DND-41 (cell line): ENCODE results near the gene PI4KA.
"Not testable (repeated sequence)": the region's sequence is repeated elsewhere in the genome, so short reads cannot be mapped to it uniquely, and the experiment has no call there.

Experiments used
- ATAC-seq: fragments of 200-7000 bp; cut with Tn5 transposase; 3 replicates; pipeline ENCODE4 v1.9.1; 2021; ENCODE audit warnings: low read depth; ENCODE audit not compliant: insufficient read depth
- DNase-seq: peaks from one replicate; pipeline ENCODE4 v3.0.0-alpha.2; 2020
- H2AFZ ChIP-seq: 2 replicates; pipeline ENCODE4 v1.6.0; 2012; ENCODE audit warnings: low read depth, low read length
- H3K27ac ChIP-seq: 2 replicates; pipeline ENCODE4 v1.5.1; 2012; ENCODE audit warnings: low read length, inconsistent platforms
- H3K27me3 ChIP-seq: fragments of 200-600 bp; sonication (generic); 2 replicates; pipeline ENCODE4 v1.6.0; 2012; ENCODE audit warnings: low read length, mild to moderate bottlenecking, inconsistent platforms; ENCODE audit not compliant: insufficient read depth, poor library complexity
- H3K36me3 ChIP-seq: 2 replicates; pipeline ENCODE4 v1.5.1; 2012; ENCODE audit warnings: low read length, inconsistent platforms; ENCODE audit not compliant: insufficient read depth
- H3K4me1 ChIP-seq: 2 replicates; pipeline ENCODE4 v1.5.1; 2012; ENCODE audit warnings: mild to moderate bottlenecking, low read length; ENCODE audit not compliant: insufficient read depth
- H3K4me2 ChIP-seq: 2 replicates; pipeline ENCODE4 v1.6.0; 2012; ENCODE audit warnings: mild to moderate bottlenecking, moderate library complexity, low read length, inconsistent platforms; ENCODE audit not compliant: insufficient read depth
- H3K4me3 ChIP-seq, 2 experiments: fragments of 200-600 bp in 1 of 2; shearing (Covaris generic) in 1 of 2; 2 replicates each; pipeline ENCODE4 v1.5.1; 2012 to 2016; ENCODE audit warnings: inconsistent platforms in 2 of 2, low read length in 2 of 2, mild to moderate bottlenecking in 2 of 2, low read depth in 1 of 2, moderate library complexity in 1 of 2
- H3K79me2 ChIP-seq: 2 replicates; pipeline ENCODE4 v1.6.0; 2012; ENCODE audit warnings: low read length, inconsistent platforms; ENCODE audit not compliant: insufficient read depth
- H3K9ac ChIP-seq: 2 replicates; pipeline ENCODE4 v1.6.0; 2012; ENCODE audit warnings: low read depth, mild to moderate bottlenecking, inconsistent platforms, low read length, moderate library complexity
- H3K9me3 ChIP-seq: 2 replicates; pipeline ENCODE4 v1.5.1; 2012; ENCODE audit warnings: low read length, moderate library complexity, mild to moderate bottlenecking, inconsistent platforms; ENCODE audit not compliant: insufficient read depth, severe bottlenecking
- H4K20me1 ChIP-seq: 2 replicates; pipeline ENCODE4 v1.6.0; 2012; ENCODE audit warnings: low read length; ENCODE audit not compliant: insufficient read depth
- EZH2 ChIP-seq: IDR thresholded peaks from 3 replicates; pipeline ENCODE4 v1.6.1; 2012; ENCODE audit warnings: borderline replicate concordance, low read depth, mild to moderate bottlenecking, moderate library complexity, low read length, inconsistent platforms; ENCODE audit not compliant: severe bottlenecking
- TF ChIP-seq, protein P1 (sequence below): IDR thresholded peaks from 2 replicates; pipeline ENCODE4 v1.5.1; 2012; ENCODE audit warnings: borderline replicate concordance, low read length, moderate library complexity, mild to moderate bottlenecking; ENCODE audit not compliant: poor library complexity, severe bottlenecking; ENCODE audit errors: extremely low read depth

PI4KA gene

DNA sequence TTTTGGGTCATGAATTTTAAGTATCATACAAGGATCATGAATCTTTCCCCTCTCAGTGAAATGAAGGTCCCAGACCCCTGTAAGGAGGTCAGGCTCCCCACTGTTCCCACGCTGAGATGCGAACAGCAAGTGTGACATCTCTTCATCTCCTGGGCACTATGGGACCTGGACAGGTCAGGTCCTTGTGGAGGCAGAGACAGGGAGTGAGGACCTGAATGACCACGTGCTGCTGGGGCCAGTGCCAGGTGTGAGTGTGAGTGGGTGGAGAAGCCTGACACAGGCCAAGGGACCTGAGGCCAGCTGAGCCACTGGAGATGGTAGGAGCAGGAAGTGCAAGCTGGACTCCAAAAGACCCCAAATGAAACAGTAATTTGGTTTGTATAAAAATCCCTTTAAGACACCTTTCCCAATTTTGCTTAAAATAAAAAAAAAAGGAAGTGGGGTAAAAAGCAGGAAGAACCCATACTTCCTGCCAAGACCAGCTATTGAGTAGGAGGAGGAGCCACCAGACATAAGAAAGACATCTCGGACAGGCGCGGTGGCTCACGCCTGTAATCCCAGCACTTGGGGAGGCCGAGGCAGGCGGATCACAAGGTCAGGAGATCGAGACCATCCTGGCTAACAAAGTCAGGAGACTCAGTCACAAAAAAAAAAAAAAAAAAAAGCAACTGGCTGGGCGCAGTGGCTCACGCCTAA lies 120.1 kb downstream of the PI4KA start:
- Histone ChIP-seq H3K36me3 (peaks cover 48% of the 10 kb centered on the region), H3K4me2 (no peak overlapping the region), H3K27me3 (no peaks in the 10 kb centered on the region), H3K79me2 (no peaks in the 10 kb centered on the region), H3K9me3 (no peaks in the 10 kb centered on the region), H3K4me1 (no peaks in the 10 kb centered on the region), H3K27ac (no peak overlapping the region), H4K20me1 (no peaks in the 10 kb centered on the region), H3K4me3 (no peak overlapping the region), H2AFZ (no peak overlapping the region), H3K9ac (no peak overlapping the region)
- ATAC-seq: no peak
- no peak for TF ChIP-seq EZH2
- TF ChIP-seq, protein P1, sequence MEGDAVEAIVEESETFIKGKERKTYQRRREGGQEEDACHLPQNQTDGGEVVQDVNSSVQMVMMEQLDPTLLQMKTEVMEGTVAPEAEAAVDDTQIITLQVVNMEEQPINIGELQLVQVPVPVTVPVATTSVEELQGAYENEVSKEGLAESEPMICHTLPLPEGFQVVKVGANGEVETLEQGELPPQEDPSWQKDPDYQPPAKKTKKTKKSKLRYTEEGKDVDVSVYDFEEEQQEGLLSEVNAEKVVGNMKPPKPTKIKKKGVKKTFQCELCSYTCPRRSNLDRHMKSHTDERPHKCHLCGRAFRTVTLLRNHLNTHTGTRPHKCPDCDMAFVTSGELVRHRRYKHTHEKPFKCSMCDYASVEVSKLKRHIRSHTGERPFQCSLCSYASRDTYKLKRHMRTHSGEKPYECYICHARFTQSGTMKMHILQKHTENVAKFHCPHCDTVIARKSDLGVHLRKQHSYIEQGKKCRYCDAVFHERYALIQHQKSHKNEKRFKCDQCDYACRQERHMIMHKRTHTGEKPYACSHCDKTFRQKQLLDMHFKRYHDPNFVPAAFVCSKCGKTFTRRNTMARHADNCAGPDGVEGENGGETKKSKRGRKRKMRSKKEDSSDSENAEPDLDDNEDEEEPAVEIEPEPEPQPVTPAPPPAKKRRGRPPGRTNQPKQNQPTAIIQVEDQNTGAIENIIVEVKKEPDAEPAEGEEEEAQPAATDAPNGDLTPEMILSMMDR: no peak
- DNase-seq: no peak

DNA sequence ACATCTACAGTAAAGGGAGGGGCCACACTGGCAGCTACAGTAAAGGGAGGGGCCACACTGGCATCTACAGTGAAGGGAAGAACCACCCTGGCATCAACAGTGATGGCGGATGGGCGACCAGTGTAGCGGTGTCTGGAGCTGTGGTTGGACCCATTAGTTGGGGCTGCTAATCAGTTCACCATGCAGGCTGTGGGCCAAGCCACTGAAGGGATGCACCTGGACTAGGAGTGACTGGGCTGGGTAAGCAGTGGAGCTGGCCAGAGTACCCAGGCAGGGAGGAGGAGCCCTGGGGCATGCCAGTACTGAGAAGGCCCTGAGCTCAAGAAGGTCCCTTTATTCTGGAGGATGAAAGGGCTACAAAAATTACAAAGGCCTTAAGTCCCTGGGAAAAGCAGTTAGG lies 121.7 kb downstream of the PI4KA start:
- not testable (repeated sequence) for H3K4me1 ChIP-seq, DNase-seq, ATAC-seq, H3K27ac ChIP-seq, H3K4me2 ChIP-seq, H4K20me1 ChIP-seq, H3K79me2 ChIP-seq, H3K9me3 ChIP-seq, H3K9ac ChIP-seq, H3K4me3 ChIP-seq, H2AFZ ChIP-seq, H3K27me3 ChIP-seq
- peaks cover 43% of the 10 kb centered on the region for H3K36me3 ChIP-seq

- H2AFZ ChIP-seq, H3K9ac ChIP-seq, DNase-seq, H3K4me3 ChIP-seq, H3K4me2 ChIP-seq, H4K20me1 ChIP-seq, H3K79me2 ChIP-seq, H3K9me3 ChIP-seq, H3K4me1 ChIP-seq, ATAC-seq, H3K27me3 ChIP-seq, H3K27ac ChIP-seq: not testable (repeated sequence)
- peaks cover 37% of the 10 kb centered on the region for H3K36me3 ChIP-seq
Measured at GRCh38 chr22:20735356-20736162, 123.1 kb downstream of the PI4KA start.

- H3K9me3 ChIP-seq, H3K79me2 ChIP-seq, H2AFZ ChIP-seq, H3K27ac ChIP-seq, ATAC-seq, H3K27me3 ChIP-seq, H3K4me1 ChIP-seq, H3K9ac ChIP-seq, H3K4me2 ChIP-seq, H4K20me1 ChIP-seq, H3K4me3 ChIP-seq, DNase-seq: not testable (repeated sequence)
- H3K36me3 ChIP-seq: peaks cover 47% of the 10 kb centered on the region
Measured at GRCh38 chr22:20732431-20732830, 126.2 kb downstream of the PI4KA start.

- H3K4me2 ChIP-seq: no peak overlapping the region
- H2AFZ ChIP-seq: no peak overlapping the region
- peaks cover 66% of the 10 kb centered on the region for H3K36me3 ChIP-seq
- no peak overlapping the region for H3K9ac ChIP-seq
- ATAC-seq (no peak), DNase-seq (no peak)
- H4K20me1 ChIP-seq: peaks cover 4% of the 10 kb centered on the region; the same call in 1 of the 2 replicates
- no peak overlapping the region for H3K27ac ChIP-seq
- H3K27me3 ChIP-seq: no peaks in the 10 kb centered on the region
- no peaks in the 10 kb centered on the region for H3K4me1 ChIP-seq
- no peaks in the 10 kb centered on the region for H3K79me2 ChIP-seq
- no peaks in the 10 kb centered on the region for H3K9me3 ChIP-seq
- no peak overlapping the region for H3K4me3 ChIP-seq
- TF ChIP-seq, protein P1: no peak
- TF ChIP-seq EZH2: no peak
Measured at GRCh38 chr22:20729194-20729593, 129.4 kb downstream of the PI4KA start.
